GM19463 (cell line): ENCODE data around the gene CKMT1B.
"Not testable (repeated sequence)": the region's sequence is repeated elsewhere in the genome, so short reads cannot be mapped to it uniquely, and the experiment has no call there.

Experiments
- ATAC-seq: cut with Tn5 transposase; IDR thresholded peaks from one replicate; pipeline ENCODE4 v1.9.1; 2021; ENCODE audit warnings: mild to moderate bottlenecking, moderate library complexity; ENCODE audit not compliant: unreplicated experiment

CKMT1B gene

DNA sequence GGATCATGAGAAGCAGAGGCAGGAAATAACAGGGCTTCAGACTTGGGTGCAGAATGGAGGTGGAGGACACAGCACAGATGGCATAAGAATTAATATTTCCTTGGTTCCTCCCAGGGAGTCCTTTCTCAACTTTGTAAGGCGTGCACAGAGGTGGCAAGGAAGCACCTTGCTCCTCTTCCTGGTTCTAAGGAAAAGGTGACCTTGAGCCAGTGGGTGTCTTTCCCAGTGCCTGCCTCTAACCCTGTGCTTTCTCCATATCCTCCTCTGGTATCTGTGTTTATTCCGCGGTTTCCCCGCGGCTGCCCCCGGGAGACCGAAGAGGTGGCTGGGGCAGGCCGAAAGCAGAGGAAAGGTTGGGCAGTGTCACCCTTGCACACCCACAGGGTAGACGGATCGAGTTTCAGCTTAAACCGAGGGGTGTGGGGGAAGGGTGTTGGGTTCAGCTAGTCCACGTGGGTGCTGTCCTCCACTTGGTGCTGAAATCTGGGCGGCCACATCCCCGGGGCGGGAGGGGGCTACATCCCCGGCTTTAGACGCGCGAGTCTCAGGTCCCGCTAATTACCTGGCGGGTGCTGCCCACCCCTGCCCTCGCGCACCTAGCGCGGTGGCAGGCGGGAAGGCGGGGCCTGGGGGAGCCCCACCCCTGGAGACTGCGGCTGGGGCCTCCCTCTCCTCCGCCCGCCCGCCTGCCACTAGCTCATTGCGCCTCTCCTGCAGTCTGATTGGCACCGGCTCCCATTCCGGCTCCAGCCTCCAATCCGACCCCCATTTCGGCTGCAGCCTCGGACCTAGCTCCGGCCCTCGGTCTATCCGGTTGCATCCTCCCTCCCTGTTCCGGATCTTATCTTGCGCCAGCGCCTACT is at the start of gene CKMT1B:
Gene CKMT1B (plus strand): TSS at position 700 of the 863 bp plus-strand sequence. CDS start 192 bp downstream, outside the sequence.
- not testable (repeated sequence) for ATAC-seq

DNA sequence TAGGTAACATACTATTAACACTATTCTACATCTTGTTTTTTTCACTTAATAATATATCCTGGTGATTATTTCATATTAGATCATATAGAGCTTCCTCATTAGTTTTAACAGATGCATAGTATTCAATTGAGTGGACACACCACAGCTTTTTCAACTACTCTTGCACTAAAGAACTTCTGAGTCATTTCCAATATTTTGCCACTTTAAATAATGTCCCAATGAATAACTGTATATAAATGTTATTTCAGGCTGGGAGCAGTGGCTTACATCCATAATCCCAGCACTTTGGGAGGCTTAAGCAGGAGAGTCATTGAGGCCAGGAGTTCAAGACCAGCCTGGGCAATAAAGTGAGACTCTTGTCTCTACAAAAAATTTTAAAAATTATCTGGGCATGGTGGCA is 49.6 kb upstream of the CKMT1B start:
- ATAC-seq: no peak

DNA sequence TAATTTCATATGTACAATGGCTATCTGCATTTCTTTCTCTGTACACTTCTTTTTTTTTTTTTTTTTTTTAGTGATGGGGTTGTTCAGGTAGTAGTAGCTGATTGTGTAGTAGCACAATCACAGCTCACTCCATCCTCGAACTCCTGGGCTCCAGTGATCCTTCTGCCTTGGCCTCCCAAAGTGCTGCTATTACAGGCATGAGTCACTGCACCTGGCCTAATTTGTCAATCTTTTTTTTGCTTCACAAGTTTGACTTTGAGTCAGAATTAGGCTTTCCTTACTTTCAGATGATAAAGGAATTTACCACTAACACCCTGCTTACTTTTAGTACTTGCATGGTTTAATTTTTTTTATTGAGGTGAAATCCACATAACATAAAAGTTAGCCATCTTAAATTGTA is 48.4 kb upstream of the CKMT1B start:
- no peak for ATAC-seq

DNA sequence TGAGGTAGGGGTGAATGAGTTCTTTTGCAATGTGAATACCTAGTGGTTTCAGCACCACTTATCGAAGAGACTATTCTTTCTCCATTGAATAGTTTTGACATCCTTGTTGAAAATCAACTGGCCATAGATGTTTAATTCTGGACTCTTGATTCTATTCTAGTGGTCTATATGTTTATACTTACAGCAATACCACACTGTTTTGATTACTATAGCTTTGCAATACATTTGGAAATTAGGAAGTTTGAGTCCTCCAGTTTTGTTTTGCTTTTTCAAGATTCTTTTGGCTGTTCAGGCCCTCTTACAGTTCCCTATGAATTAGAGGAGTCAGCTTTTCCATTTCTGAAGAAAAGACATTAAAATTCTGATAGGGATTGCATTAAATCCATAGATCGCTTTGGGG is 46.3 kb upstream of the CKMT1B start:
- no peak for ATAC-seq

DNA sequence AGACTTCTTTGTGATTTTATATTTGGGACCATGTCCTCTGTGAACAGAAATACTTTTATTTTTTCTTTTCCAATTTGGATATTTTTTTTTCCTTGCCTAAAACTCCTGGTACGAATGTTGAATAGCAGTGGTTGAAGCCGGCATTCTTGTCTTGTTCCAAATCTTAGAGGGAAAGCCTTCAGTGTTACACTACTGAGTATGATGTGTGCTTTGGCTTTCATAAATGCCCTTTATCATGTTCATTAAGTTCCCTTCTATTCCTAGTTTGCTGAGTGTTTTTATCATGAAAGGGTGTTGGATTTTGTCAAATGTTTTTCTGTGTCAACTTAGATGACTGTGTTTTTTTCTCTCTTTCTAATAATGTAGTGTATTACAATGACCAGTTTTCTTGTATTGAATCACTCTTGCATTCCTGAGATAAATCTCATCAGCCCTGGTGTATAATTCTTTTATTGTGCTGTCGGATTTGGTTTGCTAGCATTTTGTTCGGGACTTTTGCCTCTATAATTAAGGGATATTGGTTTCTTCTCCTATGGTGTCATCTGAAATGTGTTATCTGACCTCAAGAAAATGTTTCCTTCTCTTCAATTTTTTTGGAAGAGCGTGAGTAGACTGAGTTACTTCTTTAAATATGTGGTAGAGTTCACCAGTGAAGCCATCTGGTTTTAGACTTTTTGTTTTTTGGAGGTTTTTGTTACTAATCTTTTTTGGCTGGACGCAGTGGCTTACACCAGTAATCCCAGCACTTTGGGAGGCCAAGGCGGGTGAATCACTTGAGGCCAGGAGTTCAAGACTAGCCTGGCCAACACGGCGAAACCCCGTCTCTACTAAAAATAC is 43.1 kb upstream of the CKMT1B start:
- ATAC-seq: no peak

DNA sequence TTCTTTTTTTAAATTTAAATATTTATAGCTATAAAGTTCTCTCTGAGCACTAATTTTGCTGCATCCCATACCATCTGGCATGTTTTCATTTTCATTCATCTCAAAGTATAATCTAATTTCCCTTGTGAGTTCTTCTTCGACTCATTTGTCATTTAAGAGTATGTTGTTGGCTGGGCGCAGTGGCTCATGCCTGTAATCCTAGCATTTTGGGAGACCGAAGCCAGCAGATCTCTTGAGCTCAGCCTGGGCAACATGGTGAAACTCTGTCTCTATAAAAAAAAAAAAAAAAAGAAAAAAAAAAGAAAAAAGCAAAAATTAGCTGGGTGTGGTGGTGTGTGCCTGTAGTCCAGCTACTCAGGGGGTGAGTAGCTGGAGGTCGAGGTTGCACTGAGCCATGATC is 41.6 kb upstream of the CKMT1B start:
- ATAC-seq: no peak

DNA sequence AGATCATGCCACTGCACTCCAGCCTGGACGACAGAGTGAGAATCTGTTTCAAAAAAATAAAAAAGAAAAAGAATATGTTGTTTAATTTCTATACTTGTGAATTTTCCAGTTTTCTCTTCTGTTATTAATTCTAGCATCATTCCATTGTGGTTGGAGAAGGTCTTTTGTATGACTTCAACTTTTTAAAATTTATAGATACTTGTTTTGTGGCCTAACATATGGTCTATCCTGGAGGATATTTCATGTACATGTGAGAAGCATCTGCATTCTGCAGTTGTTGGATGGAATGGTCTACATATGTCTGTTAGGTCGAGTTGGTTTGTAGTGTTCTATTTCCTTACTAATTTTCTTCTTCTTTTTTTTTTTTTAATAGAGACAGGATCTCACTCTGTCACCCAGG is 40.8 kb upstream of the CKMT1B start:
- no peak for ATAC-seq

DNA sequence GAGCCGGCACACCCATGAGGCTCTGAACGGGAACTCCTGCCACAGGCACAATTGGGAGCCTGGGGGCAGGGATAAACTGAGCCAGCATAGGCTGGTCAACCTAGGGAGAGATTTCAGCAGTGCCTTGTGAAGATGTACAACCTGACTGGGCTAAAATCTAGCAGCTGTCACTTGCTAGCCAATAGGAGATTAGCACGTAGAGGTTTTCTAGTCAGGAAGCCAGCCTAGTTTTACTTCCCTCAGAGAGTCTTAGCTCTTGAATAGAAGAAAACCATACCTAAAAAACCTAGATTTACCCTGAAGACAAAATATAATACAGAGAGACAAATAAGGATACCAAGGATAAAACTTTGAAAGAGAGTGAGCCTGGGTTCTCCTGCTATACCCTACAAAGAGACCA is 31.1 kb upstream of the CKMT1B start:
- ATAC-seq: not testable (repeated sequence)

DNA sequence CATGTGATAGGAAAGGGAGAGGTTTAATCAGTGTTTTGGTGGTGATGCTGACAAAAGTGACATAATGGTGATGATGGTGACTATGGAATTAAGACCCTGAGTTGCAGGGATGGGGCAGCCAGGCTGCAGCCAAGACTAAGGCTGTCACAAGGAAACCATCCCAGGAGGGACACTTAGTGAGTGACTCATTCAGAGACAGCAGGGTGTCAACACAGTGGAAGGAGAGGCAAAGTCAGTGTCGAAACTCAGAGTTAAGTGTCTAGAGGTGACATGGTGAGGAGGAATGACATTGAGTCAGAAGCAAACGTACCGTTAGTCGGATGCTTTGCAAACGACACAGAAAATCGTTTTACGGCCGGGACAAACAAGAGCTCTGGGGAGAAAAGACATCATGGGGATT is 30.0 kb upstream of the CKMT1B start:
- ATAC-seq: not testable (repeated sequence)

DNA sequence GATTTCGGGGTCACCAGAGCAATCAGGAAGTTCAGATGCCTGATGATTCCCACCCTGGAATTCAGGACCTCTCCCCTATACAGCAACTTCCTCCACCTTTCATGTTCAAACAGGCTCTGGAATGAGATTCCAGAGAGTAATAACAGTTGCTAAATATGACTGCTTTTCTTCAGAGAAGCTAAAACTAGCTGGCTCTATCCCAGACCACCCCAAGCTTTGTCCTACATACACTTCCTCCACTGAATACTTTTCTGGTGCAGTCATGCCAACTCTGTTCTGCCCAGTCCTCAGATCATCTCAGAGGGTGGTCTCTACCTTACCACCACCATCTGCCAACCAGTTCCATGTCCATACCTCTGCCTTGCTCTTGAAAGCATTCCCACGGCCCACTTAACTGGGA is 27.2 kb upstream of the CKMT1B start:
- ATAC-seq: not testable (repeated sequence)

DNA sequence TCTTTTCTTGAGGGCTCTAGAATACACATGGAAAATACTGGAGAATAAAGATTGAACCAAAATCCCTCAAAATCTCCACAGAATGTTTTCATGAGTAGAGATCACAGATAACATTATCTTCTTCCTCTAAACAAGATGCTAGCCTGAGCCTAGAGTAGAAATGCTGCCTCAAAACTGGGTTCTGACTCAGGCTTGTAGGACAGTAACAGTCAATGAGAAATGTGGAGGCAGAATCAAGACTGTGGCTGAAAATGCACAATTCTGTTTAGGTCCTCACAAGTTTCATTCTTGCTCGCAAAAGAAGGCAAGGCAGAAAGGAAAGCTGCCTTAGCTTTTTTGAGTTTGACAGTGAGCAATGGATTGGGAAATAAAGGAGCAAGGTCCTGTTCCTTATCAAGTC is 19.2 kb upstream of the CKMT1B start:
- ATAC-seq: not testable (repeated sequence)

DNA sequence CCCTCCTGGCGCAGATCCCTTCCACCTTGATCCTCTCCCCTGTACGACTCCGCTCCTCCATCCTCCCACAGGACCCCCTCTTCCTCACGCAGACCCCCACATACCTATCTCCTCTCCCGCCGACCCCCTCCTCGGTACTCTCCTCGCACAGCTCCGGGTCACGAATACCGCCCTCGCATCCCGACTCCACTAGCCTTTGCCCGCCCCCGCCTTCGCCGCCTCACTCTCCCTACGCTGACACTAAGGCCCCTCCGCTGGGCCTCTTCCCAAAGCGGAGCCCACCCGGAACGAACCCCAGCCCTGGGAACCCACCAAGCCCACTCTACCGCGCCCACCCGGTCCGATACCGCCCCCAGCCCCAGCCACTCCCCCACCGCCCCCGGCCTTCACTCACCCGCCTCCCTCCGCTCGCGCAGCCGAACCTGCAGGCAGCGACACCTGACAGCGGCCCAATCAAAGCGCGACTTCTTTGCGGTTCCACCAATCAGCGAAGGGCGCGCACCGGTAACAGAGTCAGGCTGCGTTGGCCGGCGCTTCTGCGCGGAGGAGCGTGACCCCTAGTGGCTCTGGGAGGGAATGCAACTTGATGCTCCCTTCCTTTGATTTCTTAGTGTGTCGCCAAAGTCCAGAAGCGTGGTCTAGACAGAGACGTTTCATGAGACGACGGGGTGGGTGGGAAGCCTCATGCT is 3.9 kb upstream of the CKMT1B start, which contains the start of gene PPIP5K1:
Gene PPIP5K1 (minus strand): TSS at position 431 of the 689 bp plus-strand sequence. CDS start 5,704 bp downstream, outside the sequence.
- ATAC-seq: peak; percentile 98

DNA sequence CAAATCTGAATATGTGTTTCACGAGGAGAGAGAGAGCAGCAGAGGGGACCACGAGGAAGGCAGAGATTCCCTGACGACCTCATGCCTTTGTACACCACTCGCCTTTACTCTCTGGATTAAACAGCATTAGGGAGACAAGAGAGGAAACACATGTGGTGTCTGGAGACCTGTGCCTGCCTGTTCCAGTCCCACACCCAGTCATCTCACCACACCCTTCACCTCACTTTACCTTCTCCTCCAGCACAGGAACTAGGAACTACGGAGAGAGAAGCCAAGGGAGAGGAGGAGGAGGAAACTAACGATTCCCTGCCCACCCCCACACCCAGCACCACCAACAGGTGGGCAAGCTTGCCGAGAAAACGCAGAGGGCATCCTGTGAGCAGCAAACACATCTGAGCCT is 986 bp upstream of the CKMT1B start:
- not testable (repeated sequence) for ATAC-seq

DNA sequence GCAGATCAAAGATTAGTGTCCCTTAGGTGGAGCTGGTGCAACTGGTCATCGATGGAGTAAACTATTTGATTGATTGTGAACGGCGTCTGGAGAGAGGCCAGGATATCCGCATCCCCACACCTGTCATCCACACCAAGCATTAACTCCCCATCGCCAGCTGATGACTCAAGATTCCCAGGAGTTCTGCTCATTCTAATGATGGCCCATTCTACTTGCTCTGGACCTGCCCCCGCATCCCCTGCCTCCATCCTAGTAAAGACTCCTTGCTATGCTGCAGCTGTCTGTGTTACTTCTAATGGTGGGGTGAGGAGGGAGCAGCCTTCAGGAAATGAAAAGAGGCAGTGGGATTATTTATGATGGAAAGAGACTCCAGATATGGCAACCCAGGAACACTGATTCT is 5.3 kb downstream of the CKMT1B start:
- ATAC-seq: not testable (repeated sequence)

DNA sequence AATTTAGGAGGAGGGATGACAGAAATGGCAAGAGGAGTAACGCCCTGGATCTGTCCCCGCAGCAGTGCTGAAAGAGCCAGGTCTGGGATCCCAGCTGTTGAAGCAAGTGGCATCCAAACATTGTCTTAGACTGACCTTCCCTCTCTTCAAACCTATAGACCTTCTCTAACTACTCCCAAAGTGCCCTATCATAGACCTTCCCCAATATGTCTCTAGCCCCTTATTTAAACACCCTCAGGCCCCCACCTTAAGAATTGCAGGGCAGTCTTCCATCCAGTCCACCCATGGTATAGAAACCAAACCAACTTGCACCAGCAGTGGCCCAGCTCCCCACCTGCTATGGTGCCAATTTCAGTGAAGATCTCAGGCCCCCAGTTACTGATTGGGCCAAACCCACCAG is 6.4 kb downstream of the CKMT1B start:
- ATAC-seq: not testable (repeated sequence)

DNA sequence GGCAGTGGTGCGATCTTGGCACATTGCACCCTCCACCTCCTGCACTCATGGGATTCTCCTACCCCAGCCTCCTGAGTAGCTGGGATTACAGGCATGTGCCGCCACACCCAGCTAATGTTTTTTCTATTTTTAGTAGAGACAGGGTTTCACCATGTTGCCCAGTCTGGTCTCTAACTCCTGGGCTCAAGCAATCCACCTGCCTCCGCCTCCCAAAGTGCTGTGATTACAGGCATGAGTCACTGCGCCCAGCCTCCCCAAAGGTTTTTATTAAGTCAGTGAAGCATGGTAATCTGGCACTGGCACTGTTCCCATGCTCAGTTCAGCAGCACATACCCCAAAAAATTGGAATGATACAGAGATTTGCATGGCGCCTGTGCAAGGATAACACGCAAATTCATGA is 8.4 kb downstream of the CKMT1B start:
- not testable (repeated sequence) for ATAC-seq

DNA sequence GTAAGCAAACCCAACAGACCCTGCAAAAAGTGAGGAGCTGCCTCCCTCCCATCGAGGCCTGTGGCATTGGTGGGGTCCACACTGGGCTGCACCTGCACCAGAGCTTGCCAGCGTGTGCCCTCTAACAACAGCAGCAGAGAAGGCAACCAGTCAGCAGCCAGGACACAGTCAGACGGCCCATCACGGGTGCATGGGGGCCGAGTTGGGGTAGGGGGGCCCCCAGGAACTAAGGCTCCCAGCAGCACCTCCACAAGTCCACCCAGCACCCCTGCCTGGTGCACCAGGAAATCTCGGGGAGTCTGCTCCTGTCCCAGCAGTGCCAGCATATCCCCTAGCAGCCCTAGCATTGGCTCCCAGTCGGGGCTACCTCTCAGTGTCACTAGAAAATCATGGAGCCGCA is 23.9 kb downstream of the CKMT1B start:
- ATAC-seq: not testable (repeated sequence)

DNA sequence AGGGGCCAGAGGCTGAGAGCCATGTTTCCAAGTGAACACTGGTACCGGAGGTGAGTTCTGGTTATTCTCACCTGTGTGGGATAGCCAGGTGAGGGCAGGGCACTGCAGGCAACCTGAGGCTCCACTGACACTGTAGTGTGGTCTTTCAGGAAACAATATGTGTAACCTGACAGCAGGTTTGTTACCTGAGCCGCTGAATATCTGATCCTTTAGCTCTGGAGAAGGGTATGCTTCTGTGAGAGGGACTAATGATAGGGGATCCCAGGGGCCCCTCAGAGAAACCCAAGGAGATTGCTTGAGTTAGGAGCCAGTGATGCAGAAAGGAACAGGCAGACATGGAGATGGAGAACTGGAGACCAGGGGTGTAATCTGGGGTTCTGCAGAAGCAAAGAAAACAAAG is 24.9 kb downstream of the CKMT1B start, which contains the start of gene STRC:
Gene STRC (minus strand): TSS at position 101 of the 400 bp plus-strand sequence. CDS start 78 bp downstream, at position 23.
- not testable (repeated sequence) for ATAC-seq

DNA sequence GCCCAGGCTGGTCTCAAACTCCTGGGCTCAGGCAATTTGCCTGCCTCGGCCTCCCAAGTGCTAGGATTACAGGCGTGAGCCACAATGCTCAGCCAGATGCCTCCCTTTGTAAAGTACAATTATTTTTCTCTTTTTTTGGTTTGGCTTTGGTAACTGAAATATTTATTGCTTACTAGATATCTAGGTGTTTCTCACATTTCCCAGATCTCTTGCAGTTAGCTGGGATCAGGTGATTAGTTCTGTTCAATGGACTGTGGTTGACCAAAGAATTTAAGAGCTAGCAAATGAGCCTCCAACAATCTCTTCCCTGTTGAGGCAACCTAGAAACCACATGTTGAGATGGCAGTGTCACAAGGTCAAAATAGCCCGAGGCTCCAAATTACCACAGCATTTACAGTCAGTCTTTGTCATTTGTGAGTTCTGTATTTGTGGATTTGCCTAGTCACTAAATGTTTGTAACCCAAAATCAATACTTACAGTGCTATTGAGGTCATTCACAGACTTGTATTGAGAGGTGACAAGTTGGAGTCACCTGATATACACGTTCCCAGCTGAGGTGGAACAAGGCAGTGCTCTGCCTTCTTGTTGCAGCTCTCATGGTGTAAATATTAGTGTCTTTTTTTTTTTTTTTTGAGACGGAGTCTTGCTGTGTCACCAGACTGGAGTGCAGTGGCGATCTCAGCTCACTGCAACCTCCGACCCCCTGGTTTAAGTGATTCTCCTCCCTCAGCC is 28.4 kb downstream of the CKMT1B start:
- not testable (repeated sequence) for ATAC-seq

DNA sequence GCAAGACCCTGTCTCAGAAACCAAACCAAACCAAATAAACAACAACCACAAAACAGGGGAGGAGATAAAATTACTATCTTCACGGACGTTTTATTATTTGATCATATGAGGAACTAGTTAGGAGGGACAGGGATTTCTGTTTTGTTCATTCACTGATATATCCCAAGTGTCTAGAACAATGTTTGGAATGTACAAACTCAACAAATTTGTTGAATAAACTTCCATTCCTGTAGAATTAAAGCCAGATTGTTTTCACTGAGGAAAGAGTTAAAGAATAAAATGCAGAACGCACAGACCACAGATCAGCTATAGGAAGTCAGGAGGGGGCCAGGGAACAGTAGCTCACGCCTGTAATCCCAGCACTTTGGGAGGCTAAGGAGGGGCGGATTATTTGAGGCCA is 31.3 kb downstream of the CKMT1B start:
- ATAC-seq: no peak
